IMR-90 (cell line): Measurements from ENCODE around the gene TULP4. TPM values are rescaled to one million over a fixed set of nuclear protein-coding genes. Genes with fewer than 3 reads are reported as not detected.

Source experiments
- ATAC-seq: fragments of 200-7000 bp; cut with Tn5 transposase; 2 replicates; pipeline ENCODE4 v1.9.1; 2020; ENCODE audit warnings: low read depth, mild to moderate bottlenecking, moderate library complexity
- BruUV-seq: library from RNA; stranded (reverse); fragments of 400-500 nt; replicated peaks from 2 replicates; lab custom pipeline; 2021; lab: Mats Ljungman, UMichigan
- CTCF ChIA-PET: fragments of 300-600 bp; formaldehyde crosslinking; extraction: SDS; loops from one replicate; lab custom pipeline; 2021; ENCODE audit warnings: antibody characterized with exemption; lab: Yijun Ruan, JAX
- POLR2A ChIA-PET: fragments of 300-600 bp; sonication (Branson Sonifier 250); formaldehyde crosslinking; loops from one replicate; lab custom pipeline; 2022; ENCODE audit warnings: antibody characterized with exemption; ENCODE audit not compliant: unreplicated experiment; lab: Charles Lee
- DNase-seq: peaks from one replicate; pipeline ENCODE4 v3.0.0; 2013
- H2AFZ ChIP-seq: replicated peaks from 2 replicates; pipeline ENCODE3; 2013; ENCODE audit warnings: low read length, mild to moderate bottlenecking; ENCODE audit not compliant: poor library complexity
- H2AK5ac ChIP-seq: 2 replicates; pipeline ENCODE4 v1.6.1; 2013; ENCODE audit warnings: low read depth, low read length, inconsistent platforms
- H2AK9ac ChIP-seq: replicated peaks from 2 replicates; pipeline ENCODE3; 2013; ENCODE audit warnings: mild to moderate bottlenecking, low read depth, low read length, moderate library complexity; ENCODE audit not compliant: poor library complexity
- H2BK120ac ChIP-seq: 2 replicates; pipeline ENCODE4 v1.6.1; 2013; ENCODE audit warnings: low read depth, low read length, inconsistent platforms
- H2BK15ac ChIP-seq: 3 replicates; pipeline ENCODE4 v1.6.1; 2013; ENCODE audit warnings: low read depth, low read length, inconsistent platforms
- H2BK20ac ChIP-seq: 2 replicates; pipeline ENCODE4 v1.6.1; 2013; ENCODE audit warnings: low read depth, mild to moderate bottlenecking, inconsistent platforms, low read length, moderate library complexity
- H2BK5ac ChIP-seq: 2 replicates; pipeline ENCODE4 v1.6.1; 2013; ENCODE audit warnings: mild to moderate bottlenecking, low read depth, low read length, inconsistent platforms; ENCODE audit not compliant: poor library complexity, severe bottlenecking
- H3K14ac ChIP-seq: replicated peaks from 2 replicates; pipeline ENCODE4 v1.6.1; 2013; ENCODE audit warnings: low read depth, low read length, inconsistent platforms
- H3K18ac ChIP-seq: 2 replicates; pipeline ENCODE4 v1.6.1; 2013; ENCODE audit warnings: low read depth, low read length, control low read depth
- H3K23ac ChIP-seq: 2 replicates; pipeline ENCODE4 v1.6.1; 2013; ENCODE audit warnings: low read depth, low read length, inconsistent platforms
- H3K27ac ChIP-seq: 2 replicates; pipeline ENCODE4 v1.5.1; 2013; ENCODE audit warnings: mild to moderate bottlenecking, control low read depth, low read length; ENCODE audit not compliant: insufficient read depth
- H3K27me3 ChIP-seq: 2 replicates; pipeline ENCODE4 v1.6.1; 2013; ENCODE audit warnings: low read length; ENCODE audit not compliant: control insufficient read depth, insufficient read depth
- H3K36me3 ChIP-seq: 2 replicates; pipeline ENCODE4 v1.6.1; 2013; ENCODE audit warnings: low read length, mixed read lengths; ENCODE audit not compliant: control insufficient read depth, insufficient read depth
- H3K4ac ChIP-seq: 2 replicates; pipeline ENCODE4 v1.6.1; 2013; ENCODE audit warnings: low read depth, low read length, inconsistent platforms
- H3K4me1 ChIP-seq: 2 replicates; pipeline ENCODE4 v1.6.1; 2013; ENCODE audit warnings: low read length, mixed read lengths; ENCODE audit not compliant: control insufficient read depth, insufficient read depth
- H3K4me2 ChIP-seq: 2 replicates; pipeline ENCODE4 v1.6.1; 2013; ENCODE audit warnings: low read depth, mild to moderate bottlenecking, control low read depth, low read length, moderate library complexity
- H3K4me3 ChIP-seq: 2 replicates; pipeline ENCODE4 v1.5.1; 2013; ENCODE audit warnings: low read depth, mild to moderate bottlenecking, control low read depth, low read length, moderate library complexity; ENCODE audit not compliant: insufficient read depth
- H3K56ac ChIP-seq: 2 replicates; pipeline ENCODE4 v1.6.1; 2013; ENCODE audit warnings: low read length, inconsistent platforms; ENCODE audit not compliant: insufficient read depth; ENCODE audit errors: extremely low read depth
- H3K79me1 ChIP-seq, 2 experiments: 2 replicates each; pipeline ENCODE4 v1.6.1; 2013; ENCODE audit warnings: low read length in 2 of 2, inconsistent platforms in 1 of 2, low read depth in 1 of 2
- H3K9ac ChIP-seq: 2 replicates; pipeline ENCODE4 v1.6.1; 2013; ENCODE audit warnings: low read depth, low read length, control low read depth
- H3K9me1 ChIP-seq: 2 replicates; pipeline ENCODE4 v1.6.1; 2013; ENCODE audit warnings: low read length, inconsistent platforms; ENCODE audit not compliant: insufficient read depth
- H3K9me3 ChIP-seq: 2 replicates; pipeline ENCODE4 v1.6.1; 2013; ENCODE audit warnings: low read length; ENCODE audit not compliant: control insufficient read depth, insufficient read depth
- H4K20me1 ChIP-seq: 2 replicates; pipeline ENCODE4 v1.6.1; 2013; ENCODE audit warnings: low read length, inconsistent platforms; ENCODE audit not compliant: insufficient read depth
- H4K5ac ChIP-seq: 2 replicates; pipeline ENCODE4 v1.6.1; 2013; ENCODE audit warnings: mild to moderate bottlenecking, low read depth, low read length, control low read depth
- H4K8ac ChIP-seq, 2 experiments: 2 replicates each; pipeline ENCODE4 v1.6.1; 2013; ENCODE audit warnings: low read depth in 2 of 2, low read length in 2 of 2, control low read depth in 1 of 2, inconsistent platforms in 1 of 2
- H4K91ac ChIP-seq: 2 replicates; pipeline ENCODE4 v1.6.1; 2013; ENCODE audit warnings: low read depth, low read length, inconsistent platforms; ENCODE audit not compliant: insufficient read depth
- BHLHE40 ChIP-seq: fragments of 150-350 bp; IDR thresholded peaks from 2 replicates; pipeline ENCODE4 v1.6.1; 2016; ENCODE audit warnings: mild to moderate bottlenecking, low read depth, low read length
- CEBPB ChIP-seq: IDR thresholded peaks from 2 replicates; pipeline ENCODE4 v1.6.1; 2012; ENCODE audit warnings: low read depth, low read length, improper control_type of control experiment
- CHD1 ChIP-seq: IDR thresholded peaks from 2 replicates; pipeline ENCODE4 v1.6.1; 2012; ENCODE audit warnings: low read depth, low read length, improper control_type of control experiment
- CTCF ChIP-seq: conservative IDR thresholded peaks from 2 replicates; pipeline ENCODE4 v1.5.1; 2012; ENCODE audit warnings: mild to moderate bottlenecking, low read depth, low read length, improper control_type of control experiment
- FOS ChIP-seq: fragments of 150-350 bp; IDR thresholded peaks from 2 replicates; pipeline ENCODE4 v1.6.1; 2016; ENCODE audit warnings: low read depth, low read length
- MAFK ChIP-seq: IDR thresholded peaks from 2 replicates; pipeline ENCODE4 v1.6.1; 2012; ENCODE audit warnings: low read depth, low read length, improper control_type of control experiment
- MAZ ChIP-seq: IDR thresholded peaks from 2 replicates; pipeline ENCODE4 v1.6.1; 2012; ENCODE audit warnings: low read depth, mild to moderate bottlenecking, low read length, improper control_type of control experiment, moderate library complexity, borderline replicate concordance
- MXI1 ChIP-seq: IDR thresholded peaks from 2 replicates; pipeline ENCODE4 v1.6.1; 2012; ENCODE audit warnings: low read depth, mild to moderate bottlenecking, low read length, moderate library complexity, borderline replicate concordance
- NFE2L2 ChIP-seq: fragments of 150-350 bp; IDR thresholded peaks from 2 replicates; pipeline ENCODE4 v1.6.1; 2016; ENCODE audit warnings: low read depth, mild to moderate bottlenecking, low read length
- POLR2A ChIP-seq: IDR thresholded peaks from 2 replicates; pipeline ENCODE4 v1.6.1; 2012; ENCODE audit warnings: mild to moderate bottlenecking, low read depth, low read length
- RAD21 ChIP-seq: IDR thresholded peaks from 2 replicates; pipeline ENCODE4 v1.6.1; 2012; ENCODE audit warnings: low read length, improper control_type of control experiment
- RCOR1 ChIP-seq: IDR thresholded peaks from 2 replicates; pipeline ENCODE4 v1.6.1; 2012; ENCODE audit warnings: mild to moderate bottlenecking, low read length, improper control_type of control experiment; ENCODE audit not compliant: insufficient replicate concordance
- RFX5 ChIP-seq: IDR thresholded peaks from 2 replicates; pipeline ENCODE4 v1.8.0; 2012; ENCODE audit warnings: low read depth, mild to moderate bottlenecking, low read length, moderate library complexity
- SMC3 ChIP-seq: fragments of 150-350 bp; IDR thresholded peaks from 2 replicates; pipeline ENCODE4 v1.6.1; 2016; ENCODE audit warnings: low read depth, mild to moderate bottlenecking, antibody characterized with exemption, low read length, moderate library complexity
- USF2 ChIP-seq: fragments of 150-350 bp; IDR thresholded peaks from 2 replicates; pipeline ENCODE4 v1.6.1; 2017; ENCODE audit warnings: mild to moderate bottlenecking, antibody characterized with exemption, low read length, low read depth
- WGBS, 2 experiments: methylation state at CpG; one replicate each; pipeline versions ENCODE4 v1.1.5 to v1.1.7; 2013; ENCODE audit warnings: missing lambda C conversion rate in 2 of 2; ENCODE audit not compliant: insufficient read length in 1 of 2; ENCODE audit errors: extremely low coverage in 2 of 2; 5-methylcytosine and 5-hydroxymethylcytosine counted together
- dilution Hi-C: fragments of 300-500 bp; cut with HindIII; formaldehyde crosslinking; loops from one replicate; pipeline ENCODE4 v1.14.3; 2018; ENCODE audit warnings: low sequenced_read_pairs; ENCODE audit not compliant: unreplicated experiment
- in situ Hi-C: fragments of 300-500 bp; cut with MboI; formaldehyde crosslinking; loops from 3 replicates; pipeline ENCODE4 v1.14.3; 2019; ENCODE audit warnings: low sequenced_read_pairs, inconsistent platforms, mixed read lengths
- intact Hi-C: fragments of 100-400 bp; cut with micrococcal nuclease; formaldehyde crosslinking; loops from 2 replicates; pipeline ENCODE4 v1.10.0; 2022
- polyA plus RNA-seq, 3 experiments: library from polyadenylated mRNA; depleted of rRNA; stranded (reverse); fragments of >200 nt; gene quantifications; 2 replicates each; pipeline ENCODE4 v1.2.3, GENCODE V29; 2012; ENCODE audit warnings: low replicate concordance in 1 of 3
- total RNA-seq: library from RNA; depleted of rRNA; stranded (reverse); fragments of >200 nt; gene quantifications from 2 replicates; pipeline ENCODE4 v1.2.3, GENCODE V29; 2012
- TF ChIP-seq, protein P1 (sequence below): fragments of 150-350 bp; IDR thresholded peaks from 2 replicates; pipeline ENCODE4 v1.6.1; 2016; ENCODE audit warnings: low read depth, mild to moderate bottlenecking, low read length, moderate library complexity, borderline replicate concordance

Gene TULP4
- total and polyA plus RNA-seq, 2 of the 4 experiments (the other 2 are of a cell fraction), result 8.1 to 30.6 TPM

- Histone ChIP-seq H3K23ac (no peak overlapping the region), H3K9me1 (no peaks in the 10 kb centered on the region), H4K20me1 (no peaks in the 10 kb centered on the region), H3K79me1 (no peaks in the 10 kb centered on the region), H2AK9ac (no peak overlapping the region), H4K91ac (no peak overlapping the region), H3K4me3 (no peak overlapping the region), H3K14ac (no peak overlapping the region), H3K9ac (no peak overlapping the region), H2BK120ac (no peak overlapping the region), H2AFZ (no peak overlapping the region), H3K4me2 (no peak overlapping the region), H3K27me3 (no peaks in the 10 kb centered on the region), H2BK20ac (no peak overlapping the region), H3K36me3 (0 out of 2 replicates have a peak, but pooled peaks cover 1% of the 10 kb centered on the region), H3K18ac (no peak overlapping the region), H2AK5ac (no peak overlapping the region), H3K4ac (no peak overlapping the region), H3K56ac (no peak overlapping the region), H2BK5ac (no peak overlapping the region), H2BK15ac (no peak overlapping the region), H3K4me1 (no peaks in the 10 kb centered on the region), H3K27ac (no peak overlapping the region), H3K9me3 (no peaks in the 10 kb centered on the region), H4K8ac (no peak overlapping the region), H4K5ac (no peak overlapping the region)
- no CpG with 5 or more reads among the region's 4 CpGs for WGBS, 2 experiments
- POLR2A ChIA-PET, result no interaction called here
- no peak for ATAC-seq
- CTCF ChIA-PET, result interaction anchor here (0.7 kb wide), 1 partner anchor 177 kb away, joined by 3 read pairs; no protein-coding TSS in a partner anchor
- dilution Hi-C loops (no loop called here), in situ Hi-C loops (loop anchor here (10.0 kb wide), 1 partner anchor 289 kb away; no protein-coding TSS in a partner anchor), intact Hi-C loops (no loop called here)
- TF ChIP-seq RCOR1 (no peak), USF2 (no peak), BHLHE40 (no peak), MAZ (no peak), MXI1 (no peak), POLR2A (no peak), CHD1 (no peak), RAD21 (no peak), CTCF (no peak), MAFK (no peak), SMC3 (no peak), RFX5 (no peak), FOS (no peak), NFE2L2 (no peak), CEBPB (no peak)
- TF ChIP-seq, protein P1, sequence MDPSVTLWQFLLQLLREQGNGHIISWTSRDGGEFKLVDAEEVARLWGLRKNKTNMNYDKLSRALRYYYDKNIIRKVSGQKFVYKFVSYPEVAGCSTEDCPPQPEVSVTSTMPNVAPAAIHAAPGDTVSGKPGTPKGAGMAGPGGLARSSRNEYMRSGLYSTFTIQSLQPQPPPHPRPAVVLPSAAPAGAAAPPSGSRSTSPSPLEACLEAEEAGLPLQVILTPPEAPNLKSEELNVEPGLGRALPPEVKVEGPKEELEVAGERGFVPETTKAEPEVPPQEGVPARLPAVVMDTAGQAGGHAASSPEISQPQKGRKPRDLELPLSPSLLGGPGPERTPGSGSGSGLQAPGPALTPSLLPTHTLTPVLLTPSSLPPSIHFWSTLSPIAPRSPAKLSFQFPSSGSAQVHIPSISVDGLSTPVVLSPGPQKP, result no peak
- no peak for DNase-seq
- no TSS peak for BruUV-seq
These were observed 201.9 kb downstream of the TULP4 start for GRCh38 chr6:158514176-158514575.
